Peyer's patch (tissue), 4 donors: ENCODE measurements around the gene F2.

Source experiments
- POLR2A ChIP-seq, 2 donors: fragments of 450-650 bp; IDR thresholded peaks; one replicate each; pipeline ENCODE4 v1.5.1; 2017; ENCODE audit warnings: antibody characterized with exemption in 2 of 2, mild to moderate bottlenecking in 2 of 2, moderate library complexity in 2 of 2
- TF ChIP-seq, protein P1 (sequence below), 6 experiments: fragments of 450-650 bp in 4 of 6; fragments of 200-600 bp in 2 of 6; sonication (generic) in 1 of 6; IDR thresholded peaks; one replicate each; pipeline ENCODE4 v1.5.1; 2017 to 2019; ENCODE audit warnings: antibody characterized with exemption in 6 of 6, mild to moderate bottlenecking in 3 of 6, moderate library complexity in 1 of 6

DNA sequence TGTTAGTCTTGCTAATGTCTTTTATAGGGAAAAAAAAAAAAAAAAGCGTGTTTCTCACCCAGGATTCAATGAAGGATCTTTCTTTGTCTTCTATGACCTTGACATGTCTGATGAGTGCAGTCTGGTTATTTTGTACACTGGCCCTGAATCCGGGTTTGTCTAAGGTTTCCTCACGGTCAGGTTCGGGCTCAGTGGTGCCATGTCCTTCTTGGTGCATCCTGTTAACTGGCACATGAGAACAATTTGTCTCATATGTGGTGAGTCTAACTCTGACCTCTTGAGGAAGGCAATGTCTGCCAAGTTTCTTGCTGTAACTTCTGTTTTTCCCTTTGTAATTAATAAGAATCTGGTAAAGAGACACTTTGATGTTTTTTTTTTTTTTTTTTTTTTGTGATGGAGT lies 12.5 kb downstream of the F2 start:
- TF ChIP-seq, protein P1, sequence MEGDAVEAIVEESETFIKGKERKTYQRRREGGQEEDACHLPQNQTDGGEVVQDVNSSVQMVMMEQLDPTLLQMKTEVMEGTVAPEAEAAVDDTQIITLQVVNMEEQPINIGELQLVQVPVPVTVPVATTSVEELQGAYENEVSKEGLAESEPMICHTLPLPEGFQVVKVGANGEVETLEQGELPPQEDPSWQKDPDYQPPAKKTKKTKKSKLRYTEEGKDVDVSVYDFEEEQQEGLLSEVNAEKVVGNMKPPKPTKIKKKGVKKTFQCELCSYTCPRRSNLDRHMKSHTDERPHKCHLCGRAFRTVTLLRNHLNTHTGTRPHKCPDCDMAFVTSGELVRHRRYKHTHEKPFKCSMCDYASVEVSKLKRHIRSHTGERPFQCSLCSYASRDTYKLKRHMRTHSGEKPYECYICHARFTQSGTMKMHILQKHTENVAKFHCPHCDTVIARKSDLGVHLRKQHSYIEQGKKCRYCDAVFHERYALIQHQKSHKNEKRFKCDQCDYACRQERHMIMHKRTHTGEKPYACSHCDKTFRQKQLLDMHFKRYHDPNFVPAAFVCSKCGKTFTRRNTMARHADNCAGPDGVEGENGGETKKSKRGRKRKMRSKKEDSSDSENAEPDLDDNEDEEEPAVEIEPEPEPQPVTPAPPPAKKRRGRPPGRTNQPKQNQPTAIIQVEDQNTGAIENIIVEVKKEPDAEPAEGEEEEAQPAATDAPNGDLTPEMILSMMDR (IDR thresholded peaks at IDR 0.05), result no peak
- no peak for TF ChIP-seq POLR2A (IDR thresholded peaks at IDR 0.05)
